ENCODE data around the gene CCDC167.

The CCDC167 gene

GRCh38 chr6:37483917-37484785 is 15.5 kb downstream of the CCDC167 start:
- in situ Hi-C loops (cut with MboI; ENCODE audit: low sequenced_read_pairs, unreplicated experiment), result loop anchor here (10.0 to 25.0 kb wide), 2 partner anchors 91 to 203 kb away; partner anchors contain the start of gene MDGA1
- peak; percentile 95 for TF ChIP-seq CTCF (IDR thresholded peaks at IDR 0.05; ENCODE audit: borderline replicate concordance, control extremely low read depth, extremely low read depth, insufficient read depth, missing control alignments)
- peak; percentile 90 for DNase-seq (ENCODE audit: low spot score)

- in situ Hi-C loops (cut with MboI; ENCODE audit: low sequenced_read_pairs, unreplicated experiment), result loop anchor here (10.0 to 25.0 kb wide), 2 partner anchors 91 to 204 kb away; partner anchors contain the start of gene MDGA1
Measured at GRCh38 chr6:37483252-37483901, 16.3 kb downstream of the CCDC167 start.

GRCh38 chr6:37482606-37483251 is 17.0 kb downstream of the CCDC167 start:
- no peak for TF ChIP-seq CTCF (IDR thresholded peaks at IDR 0.05; ENCODE audit: borderline replicate concordance, control extremely low read depth, extremely low read depth, insufficient read depth, missing control alignments)
- DNase-seq (ENCODE audit: low spot score), result no peak
- in situ Hi-C loops (cut with MboI; ENCODE audit: low sequenced_read_pairs, unreplicated experiment), result loop anchor here (10.0 to 25.0 kb wide), 2 partner anchors 92 to 205 kb away; partner anchors contain the start of gene MDGA1

More at GRCh38 chr6:37483252-37483901, 16.3 kb downstream of the CCDC167 start:
- DNase-seq (ENCODE audit: low spot score), result no peak
- no peak for TF ChIP-seq CTCF (IDR thresholded peaks at IDR 0.05; ENCODE audit: borderline replicate concordance, control extremely low read depth, extremely low read depth, insufficient read depth, missing control alignments)

- TF ChIP-seq CTCF (IDR thresholded peaks at IDR 0.05; ENCODE audit: borderline replicate concordance, control extremely low read depth, extremely low read depth, insufficient read depth, missing control alignments), result no peak
- DNase-seq (ENCODE audit: low spot score), result no peak
Measured at GRCh38 chr6:37481711-37482605, 17.7 kb downstream of the CCDC167 start.

GRCh38 chr6:37480951-37481534 is 18.6 kb downstream of the CCDC167 start:
- DNase-seq (ENCODE audit: low spot score), result no peak
- no peak for TF ChIP-seq CTCF (IDR thresholded peaks at IDR 0.05; ENCODE audit: borderline replicate concordance, control extremely low read depth, extremely low read depth, insufficient read depth, missing control alignments)
- in situ Hi-C loops (cut with MboI; ENCODE audit: low sequenced_read_pairs, unreplicated experiment), result loop anchor here (10.0 to 25.0 kb wide), 2 partner anchors 94 to 206 kb away; partner anchors contain the start of gene MDGA1

More at GRCh38 chr6:37481711-37482605, 17.7 kb downstream of the CCDC167 start:
- in situ Hi-C loops (cut with MboI; ENCODE audit: low sequenced_read_pairs, unreplicated experiment), result loop anchor here (10.0 to 25.0 kb wide), 2 partner anchors 93 to 205 kb away; partner anchors contain the start of gene MDGA1
